Right atrium auricular region (tissue), 2 donors: ENCODE measurements around the gene GRM7. TPM values are rescaled to one million over a fixed set of nuclear protein-coding genes. Genes with fewer than 3 reads are reported as not detected.

Experiments used
- DNase-seq: peaks from one replicate; pipeline ENCODE4 v3.0.0-alpha.2; 2019; ENCODE audit warnings: low spot score
- H3K27ac ChIP-seq, 2 donors: fragments of 200-600 bp; sonication (generic); 1 replicate in 1 of 2; 2 replicates in 1 of 2; pipeline ENCODE4 v1.5.1; 2016 to 2019
- H3K27me3 ChIP-seq, 2 donors: fragments of 200-600 bp; sonication (generic); one replicate each; pipeline versions ENCODE4 v1.5.1 to v1.6.0; 2017 to 2019
- H3K36me3 ChIP-seq: fragments of 200-600 bp; sonication (generic); one replicate; pipeline ENCODE4 v1.5.1; 2016
- H3K4me1 ChIP-seq, 2 donors: fragments of 200-600 bp; sonication (generic); one replicate each; pipeline versions ENCODE4 v1.5.1 to v1.6.0; 2017 to 2019
- H3K4me3 ChIP-seq, 2 donors: fragments of 200-600 bp; sonication (generic); 1 replicate in 1 of 2; 2 replicates in 1 of 2; pipeline ENCODE4 v1.5.1; 2017 to 2019; ENCODE audit warnings: mild to moderate bottlenecking in 1 of 2, moderate library complexity in 1 of 2
- H3K9me3 ChIP-seq, 2 donors: fragments of 200-600 bp; sonication (generic); one replicate each; pipeline ENCODE4 v1.5.1; 2019
- CTCF ChIP-seq, 2 donors: fragments of 200-600 bp; sonication (generic); IDR thresholded peaks; one replicate each; pipeline ENCODE4 v1.5.1; 2019; ENCODE audit warnings: antibody characterized with exemption in 2 of 2
- total RNA-seq, 2 donors: library from RNA; depleted of rRNA; stranded (reverse); fragments of >200 nt; gene quantifications; one replicate each; pipeline ENCODE4 v1.1.0, GENCODE V29; 2016

The GRM7 gene
- total RNA-seq, 2 donors from 2014 or later, result not detected

DNA sequence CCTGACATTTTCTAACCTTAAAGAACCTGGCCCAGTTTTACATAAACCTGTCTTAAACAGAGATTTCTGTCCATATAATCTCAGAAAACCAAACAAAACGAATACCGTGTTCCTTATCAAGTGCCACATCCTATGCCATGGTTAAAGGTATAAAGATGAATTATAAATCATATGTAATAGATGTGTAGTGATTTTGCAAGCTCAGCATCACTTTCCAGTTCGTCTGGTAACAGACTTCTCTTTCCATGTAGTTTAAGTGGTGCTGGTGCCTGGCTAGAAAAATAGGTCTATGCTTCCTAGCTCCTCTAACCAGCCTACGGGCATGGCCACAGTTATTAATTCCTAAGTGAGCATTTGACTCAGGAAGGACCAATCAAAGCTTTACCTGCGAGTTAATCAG is 3.4 kb upstream of the GRM7 start:
- no peak for DNase-seq
- H3K27me3 ChIP-seq, result peaks cover 0 to 10% of the 10 kb centered on the region in 2 donors
- no peak overlapping the region for H3K4me3 ChIP-seq
- no peaks in the 10 kb centered on the region for H3K36me3 ChIP-seq
- H3K27ac ChIP-seq, result no peak overlapping the region
- H3K9me3 ChIP-seq, result no peaks in the 10 kb centered on the region
- no peak for TF ChIP-seq CTCF (IDR thresholded peaks at IDR 0.05)
- H3K4me1 ChIP-seq, result peaks cover 0 to 22% of the 10 kb centered on the region in 2 donors

DNA sequence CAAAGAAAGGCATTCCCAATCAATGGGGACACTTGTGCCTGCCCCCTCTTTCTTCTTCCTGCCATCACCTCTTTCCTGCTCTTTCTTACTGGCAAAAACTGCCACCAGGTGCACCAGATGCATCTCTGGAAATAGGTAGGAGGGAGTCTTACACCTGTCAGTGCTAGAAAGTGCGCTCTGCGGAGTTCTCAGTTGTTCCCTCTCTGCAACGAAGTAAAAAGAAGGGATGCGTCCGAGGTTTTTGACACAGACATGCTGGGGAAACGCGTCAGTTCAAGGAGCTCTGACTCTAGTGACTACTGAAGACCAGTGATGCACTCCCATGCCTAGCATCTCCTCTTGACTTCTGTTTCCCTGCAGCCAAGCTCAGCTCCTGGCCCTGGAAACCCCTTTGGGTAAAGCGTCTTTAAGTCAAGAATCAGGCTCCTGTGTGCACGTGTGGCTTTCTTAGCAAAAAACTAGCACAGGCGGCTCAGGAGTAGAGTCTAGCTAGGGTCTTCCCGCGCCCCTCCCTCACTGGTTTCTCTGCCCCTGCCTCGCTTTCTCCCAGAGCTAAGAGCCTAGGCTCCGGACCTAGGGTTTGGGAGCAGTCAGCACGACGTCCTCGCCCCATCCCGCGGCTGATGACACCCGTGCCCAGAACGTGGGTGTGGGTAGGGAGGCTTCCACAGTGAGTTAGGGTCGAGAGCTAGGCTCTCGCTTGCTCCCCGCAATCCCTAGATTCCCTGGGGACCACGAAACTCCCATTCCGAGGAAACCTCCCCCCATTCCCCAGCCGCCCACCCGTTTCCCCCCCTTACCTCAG is 564 bp upstream of the GRM7 start:
- H3K27me3 ChIP-seq, result peaks cover 3 to 10% of the 10 kb centered on the region in 2 donors
- no peak for DNase-seq
- no peaks in the 10 kb centered on the region for H3K36me3 ChIP-seq
- TF ChIP-seq CTCF (IDR thresholded peaks at IDR 0.05), result no peak
- peak overlapping the region; percentile 25 to 34 for H3K4me3 ChIP-seq
- H3K4me1 ChIP-seq, result peaks cover 0 to 26% of the 10 kb centered on the region in 2 donors
- H3K27ac ChIP-seq, result no peak overlapping the region
- no peaks in the 10 kb centered on the region for H3K9me3 ChIP-seq

GRCh38 chr3:6861625-6862000 is 698 bp downstream of the GRM7 start:
- TF ChIP-seq CTCF (IDR thresholded peaks at IDR 0.05), result no peak
- peaks cover 0 to 26% of the 10 kb centered on the region in 2 donors for H3K4me1 ChIP-seq
- H3K27ac ChIP-seq, result no peak overlapping the region
- H3K9me3 ChIP-seq, result no peaks in the 10 kb centered on the region
- no peaks in the 10 kb centered on the region for H3K36me3 ChIP-seq
- no peak for DNase-seq
- H3K27me3 ChIP-seq, result peaks cover 3 to 10% of the 10 kb centered on the region in 2 donors
- H3K4me3 ChIP-seq, result peak overlapping the region in 1 of 2 donors; percentile 34

DNA sequence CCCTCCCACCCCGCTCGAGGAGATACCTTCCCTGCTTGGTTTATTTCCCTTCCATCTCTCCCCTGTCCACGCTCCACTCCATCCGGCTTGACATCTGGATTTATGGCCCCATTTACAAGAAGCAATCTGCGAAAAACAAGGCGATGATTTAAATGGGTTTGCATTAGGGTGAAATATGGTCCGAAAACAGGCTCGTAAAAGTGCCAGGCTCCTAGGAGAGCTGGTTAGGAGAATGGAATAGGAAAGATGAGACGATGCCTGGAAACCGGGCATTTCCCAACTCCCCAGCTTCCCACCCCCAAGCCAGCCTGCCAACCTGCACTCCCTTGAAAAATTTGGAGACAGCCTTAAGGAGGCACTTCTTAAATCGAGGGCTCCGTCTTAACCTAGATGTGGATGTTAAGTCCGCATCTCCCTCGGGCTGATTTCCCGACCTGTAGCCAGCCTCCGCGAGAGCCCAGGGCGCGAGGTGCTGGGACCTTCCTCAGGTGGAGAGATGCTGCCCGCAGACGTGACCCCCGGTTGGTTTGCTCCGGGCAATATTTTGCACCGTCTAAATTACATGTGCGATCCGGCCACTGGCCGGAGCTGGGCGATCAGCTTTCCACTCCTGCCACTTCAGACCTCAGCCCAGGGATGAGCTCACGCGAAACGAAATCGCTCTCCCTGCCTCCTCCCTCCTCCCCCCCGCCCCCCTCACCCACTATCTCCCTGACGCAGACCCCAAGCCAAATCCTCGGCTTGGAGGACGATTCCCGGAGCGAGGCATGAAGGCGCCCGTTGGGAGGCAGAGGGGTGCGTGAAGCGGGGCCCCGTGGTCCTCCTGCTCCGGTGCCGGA is 1.3 kb downstream of the GRM7 start:
- DNase-seq, result no peak
- no peak overlapping the region for H3K27ac ChIP-seq
- no peaks in the 10 kb centered on the region for H3K36me3 ChIP-seq
- H3K4me1 ChIP-seq, result peaks cover 0 to 26% of the 10 kb centered on the region in 2 donors
- H3K27me3 ChIP-seq, result peaks cover 3 to 10% of the 10 kb centered on the region in 2 donors
- H3K4me3 ChIP-seq, result no peak overlapping the region
- no peak for TF ChIP-seq CTCF (IDR thresholded peaks at IDR 0.05)
- no peaks in the 10 kb centered on the region for H3K9me3 ChIP-seq

GRCh38 chr3:6862880-6863195 is 1.9 kb downstream of the GRM7 start:
- no peak for DNase-seq
- no peak overlapping the region for H3K27ac ChIP-seq
- H3K4me3 ChIP-seq, result no peak overlapping the region
- TF ChIP-seq CTCF (IDR thresholded peaks at IDR 0.05), result no peak
- no peaks in the 10 kb centered on the region for H3K9me3 ChIP-seq
- H3K4me1 ChIP-seq, result peaks cover 0 to 26% of the 10 kb centered on the region in 2 donors
- no peaks in the 10 kb centered on the region for H3K36me3 ChIP-seq
- H3K27me3 ChIP-seq, result peaks cover 3 to 10% of the 10 kb centered on the region in 2 donors
